Stimulated activated CD4-positive, alpha-beta T cell treated with anti-CD3 and anti-CD28 coated beads, Interleukin-2, amount 100 ng/mL, for 4 hours (primary cell): Measurements from ENCODE around the gene DPF3.

Source experiments
- DNase-seq: peaks from one replicate; pipeline ENCODE4 v3.0.0-alpha.2; 2020; ENCODE audit warnings: low read depth

Gene DPF3

GRCh38 chr14:72904840-72905561, 11.1 kb upstream of the DPF3 start:
- peak; percentile 29 for DNase-seq

GRCh38 chr14:72904218-72904617, 10.3 kb upstream of the DPF3 start:
- no peak for DNase-seq

- DNase-seq, result no peak
Observed at GRCh38 chr14:72903716-72904115, 9.8 kb upstream of the DPF3 start.

GRCh38 chr14:72902801-72903530, 9.1 kb upstream of the DPF3 start:
- no peak for DNase-seq

- no peak for DNase-seq
Observed at GRCh38 chr14:72901361-72901760, 7.5 kb upstream of the DPF3 start.

GRCh38 chr14:72898448-72898847, 4.5 kb upstream of the DPF3 start:
- no peak for DNase-seq

GRCh38 chr14:72894623-72895378, 900 bp upstream of the DPF3 start:
- DNase-seq, result no peak

- no peak for DNase-seq
Observed at GRCh38 chr14:72894323-72894622, 372 bp upstream of the DPF3 start.

- DNase-seq, result peak; percentile 15
Observed at GRCh38 chr14:72892879-72893635, 844 bp downstream of the DPF3 start.

GRCh38 chr14:72892103-72892878, 1.6 kb downstream of the DPF3 start:
- no peak for DNase-seq

- no peak for DNase-seq
Observed at GRCh38 chr14:72891666-72892102, 2.2 kb downstream of the DPF3 start.

GRCh38 chr14:72889366-72889765, 4.5 kb downstream of the DPF3 start:
- DNase-seq, result no peak

- DNase-seq, result no peak
Observed at GRCh38 chr14:72888636-72889201, 5.2 kb downstream of the DPF3 start.

GRCh38 chr14:72888192-72888591, 5.7 kb downstream of the DPF3 start:
- no peak for DNase-seq

- no peak for DNase-seq
Observed at GRCh38 chr14:72887514-72887913, 6.4 kb downstream of the DPF3 start.

GRCh38 chr14:72884386-72884785, 9.5 kb downstream of the DPF3 start:
- no peak for DNase-seq

GRCh38 chr14:72883961-72884360, 9.9 kb downstream of the DPF3 start:
- no peak for DNase-seq

GRCh38 chr14:72883109-72883508, 10.8 kb downstream of the DPF3 start:
- DNase-seq, result no peak

GRCh38 chr14:72882463-72882862, 11.4 kb downstream of the DPF3 start:
- DNase-seq, result no peak

- no peak for DNase-seq
Observed at GRCh38 chr14:72882047-72882446, 11.9 kb downstream of the DPF3 start.

- DNase-seq, result no peak
Observed at GRCh38 chr14:72881543-72881942, 12.4 kb downstream of the DPF3 start.
